H1 (cell line): ENCODE measurements around the gene INCENP. TPM values are rescaled to one million over a fixed set of nuclear protein-coding genes. Genes with fewer than 3 reads are reported as not detected.

Experiments used
- CTCF ChIA-PET: fragments of 300-600 bp; sonication (Branson Sonifier 250); formaldehyde crosslinking; loops from one replicate; lab custom pipeline; 2021; ENCODE audit not compliant: partially characterized antibody; lab: Charles Lee
- POLR2A ChIA-PET: fragments of 300-600 bp; sonication (Branson Sonifier 250); formaldehyde crosslinking; loops from one replicate; lab custom pipeline; 2021; ENCODE audit warnings: inconsistent platforms; ENCODE audit not compliant: partially characterized antibody; lab: Charles Lee
- DNase-seq, 2 experiments: peaks; one replicate each; pipeline versions ENCODE4 v3.0.0 to v3.0.0-alpha.2; 2010 to 2022; ENCODE audit warnings: low spot score in 2 of 2, low read depth in 1 of 2, mixed read lengths in 1 of 2
- FAIRE-seq: peaks from 2 replicates; lab custom pipeline; 2011; peaks lifted over from hg19 to GRCh38; lab: Jason Lieb, UNC
- H2AFZ ChIP-seq: 2 replicates; pipeline ENCODE4 v1.8.1; 2012; ENCODE audit warnings: low read length, inconsistent platforms
- H2AK5ac ChIP-seq: 2 replicates; pipeline ENCODE4 v1.6.1; 2013; ENCODE audit warnings: low read depth, low read length
- H2BK120ac ChIP-seq: replicated peaks from 2 replicates; pipeline ENCODE3; 2013; ENCODE audit warnings: low read depth, low read length, inconsistent platforms
- H2BK12ac ChIP-seq: 2 replicates; pipeline ENCODE4 v1.6.1; 2013; ENCODE audit warnings: low read depth, low read length
- H2BK15ac ChIP-seq: 2 replicates; pipeline ENCODE4 v1.6.1; 2013; ENCODE audit warnings: low read length
- H2BK20ac ChIP-seq: 2 replicates; pipeline ENCODE4 v1.6.1; 2013; ENCODE audit warnings: low read length
- H2BK5ac ChIP-seq: 2 replicates; pipeline ENCODE4 v1.6.1; 2013; ENCODE audit warnings: low read depth, low read length
- H3K14ac ChIP-seq: 2 replicates; pipeline ENCODE4 v1.6.1; 2013; ENCODE audit warnings: inconsistent platforms; ENCODE audit not compliant: insufficient read length
- H3K18ac ChIP-seq: 2 replicates; pipeline ENCODE4 v1.6.1; 2013; ENCODE audit warnings: low read length; ENCODE audit errors: extremely low read depth
- H3K23ac ChIP-seq: 2 replicates; pipeline ENCODE4 v1.6.1; 2013; ENCODE audit warnings: inconsistent platforms; ENCODE audit not compliant: insufficient read length
- H3K23me2 ChIP-seq: 2 replicates; pipeline ENCODE4 v1.6.1; 2013; ENCODE audit warnings: low read depth, low read length
- H3K27ac ChIP-seq: 2 replicates; pipeline ENCODE4 v1.6.1; 2011; ENCODE audit warnings: low read depth, low read length, inconsistent platforms
- H3K27me3 ChIP-seq, 4 experiments: replicated peaks in 1 of 4; 1 replicate in 1 of 4; 2 replicates in 3 of 4; pipeline versions ENCODE4 v1.6.1 to v1.8.1; 2011 to 2013; ENCODE audit warnings: low read length in 3 of 4, mild to moderate bottlenecking in 3 of 4, inconsistent platforms in 2 of 4, mixed read lengths in 2 of 4, moderate library complexity in 1 of 4; ENCODE audit not compliant: control insufficient read depth in 3 of 4, insufficient read depth in 3 of 4; ENCODE audit errors: extremely low read depth in 1 of 4
- H3K36me3 ChIP-seq, 4 experiments: 2 replicates each; pipeline versions ENCODE4 v1.6.1 to v1.8.1; 2011 to 2013; ENCODE audit warnings: mild to moderate bottlenecking in 4 of 4, low read length in 3 of 4, moderate library complexity in 2 of 4, control low read depth in 1 of 4, inconsistent platforms in 1 of 4; ENCODE audit not compliant: insufficient read depth in 4 of 4, control insufficient read depth in 2 of 4
- H3K4ac ChIP-seq: replicated peaks from 2 replicates; pipeline ENCODE3; 2013; ENCODE audit warnings: low read length, low read depth, mixed read lengths, inconsistent platforms; ENCODE audit not compliant: insufficient read length
- H3K4me1 ChIP-seq, 4 experiments: replicated peaks in 1 of 4; 1 replicate in 1 of 4; 2 replicates in 3 of 4; pipeline versions ENCODE4 v1.6.1 to v1.8.1; 2011 to 2013; ENCODE audit warnings: low read length in 3 of 4, inconsistent platforms in 2 of 4, mixed read lengths in 1 of 4; ENCODE audit not compliant: insufficient read depth in 4 of 4, control insufficient read depth in 3 of 4
- H3K4me2 ChIP-seq, 2 experiments: 2 replicates each; pipeline versions ENCODE4 v1.6.1 to v1.8.1; 2011 to 2013; ENCODE audit warnings: low read depth in 2 of 2, low read length in 2 of 2, control low read depth in 1 of 2, inconsistent platforms in 1 of 2, mild to moderate bottlenecking in 1 of 2; ENCODE audit not compliant: insufficient read depth in 1 of 2
- H3K4me3 ChIP-seq, 4 experiments: fragments of 200-600, 300-600 bp in 1 of 4; sonication (generic), shearing (Covaris generic), sonication (Bioruptor Twin) in 1 of 4; 2 replicates each; pipeline versions ENCODE4 v1.5.1 to v1.8.1; 2011 to 2016; ENCODE audit warnings: low read length in 4 of 4, low read depth in 3 of 4, control low read depth in 2 of 4, inconsistent platforms in 2 of 4, mild to moderate bottlenecking in 2 of 4, mixed read lengths in 1 of 4, moderate library complexity in 1 of 4; ENCODE audit not compliant: insufficient read depth in 2 of 4; ENCODE audit errors: extremely low read depth in 1 of 4
- H3K56ac ChIP-seq: replicated peaks from 2 replicates; pipeline ENCODE3; 2013; ENCODE audit warnings: low read depth, mild to moderate bottlenecking, mixed read lengths, low read length, inconsistent platforms; ENCODE audit not compliant: insufficient read length
- H3K79me1 ChIP-seq: 2 replicates; pipeline ENCODE4 v1.6.1; 2013; ENCODE audit warnings: low read depth, low read length, control low read depth
- H3K79me2 ChIP-seq, 2 experiments: 2 replicates each; pipeline versions ENCODE4 v1.6.1 to v1.8.1; 2012 to 2013; ENCODE audit warnings: low read length in 2 of 2, mild to moderate bottlenecking in 2 of 2, inconsistent platforms in 1 of 2; ENCODE audit not compliant: insufficient read depth in 2 of 2, control insufficient read depth in 1 of 2
- H3K9ac ChIP-seq, 4 experiments: replicated peaks in 1 of 4; 1 replicate in 1 of 4; 2 replicates in 3 of 4; pipeline versions ENCODE4 v1.6.1 to v1.8.1; 2011 to 2013; ENCODE audit warnings: low read depth in 3 of 4, low read length in 3 of 4, control low read depth in 2 of 4, mild to moderate bottlenecking in 2 of 4, moderate library complexity in 2 of 4, inconsistent platforms in 1 of 4; ENCODE audit errors: extremely low read depth in 1 of 4
- H3K9me3 ChIP-seq, 2 experiments: 2 replicates each; pipeline versions ENCODE4 v1.6.1 to v1.8.1; 2012 to 2013; ENCODE audit warnings: mild to moderate bottlenecking in 2 of 2, moderate library complexity in 2 of 2, control low read depth in 1 of 2, inconsistent platforms in 1 of 2, low read depth in 1 of 2, low read length in 1 of 2, mixed read lengths in 1 of 2; ENCODE audit not compliant: insufficient read depth in 2 of 2
- H4K20me1 ChIP-seq, 2 experiments: replicated peaks in 1 of 2; 2 replicates each; pipeline versions ENCODE3 to v1.8.1; 2011 to 2013; ENCODE audit warnings: inconsistent platforms in 2 of 2, low read length in 2 of 2, mild to moderate bottlenecking in 1 of 2; ENCODE audit not compliant: insufficient read depth in 2 of 2, control insufficient read depth in 1 of 2
- H4K5ac ChIP-seq: 2 replicates; pipeline ENCODE4 v1.6.1; 2013; ENCODE audit warnings: low read length, low read depth, mixed read lengths, inconsistent platforms; ENCODE audit not compliant: insufficient read length
- H4K8ac ChIP-seq: 2 replicates; pipeline ENCODE4 v1.8.0; 2013; ENCODE audit warnings: mild to moderate bottlenecking, moderate library complexity, low read length, inconsistent platforms; ENCODE audit not compliant: insufficient read depth; ENCODE audit errors: extremely low read depth
- H4K91ac ChIP-seq: replicated peaks from 2 replicates; pipeline ENCODE3; 2013; ENCODE audit warnings: low read length, mixed read lengths, inconsistent platforms; ENCODE audit not compliant: insufficient read length
- ASH2L ChIP-seq: fragments of 200-600, 300-600 bp; sonication (generic); IDR thresholded peaks from one replicate; pipeline ENCODE4 v1.7.1; 2017; ENCODE audit warnings: low read length
- BRCA1 ChIP-seq: IDR thresholded peaks from 2 replicates; pipeline ENCODE4 v1.6.1; 2012; ENCODE audit warnings: low read depth, low read length, improper control_type of control experiment
- CHD2 ChIP-seq: IDR thresholded peaks from 2 replicates; pipeline ENCODE4 v1.6.1; 2012; ENCODE audit warnings: low read length, improper control_type of control experiment
- CTBP2 ChIP-seq: IDR thresholded peaks from 2 replicates; pipeline ENCODE4 v1.7.0; 2011; ENCODE audit warnings: borderline replicate concordance, mild to moderate bottlenecking, moderate library complexity, mixed read lengths, low read length; ENCODE audit not compliant: insufficient read depth, insufficient read length
- EGR1 ChIP-seq: IDR thresholded peaks from 2 replicates; pipeline ENCODE4 v1.6.1; 2011; ENCODE audit warnings: low read depth, low read length, borderline replicate concordance
- GABPA ChIP-seq: IDR thresholded peaks from 2 replicates; pipeline ENCODE4 v1.6.1; 2011; ENCODE audit warnings: mild to moderate bottlenecking, low read length, moderate library complexity, borderline replicate concordance; ENCODE audit not compliant: insufficient read depth
- PHF8 ChIP-seq: fragments of 200-600 bp; sonication (generic); conservative IDR thresholded peaks from 2 replicates; pipeline ENCODE4 v1.7.1; 2012; ENCODE audit warnings: low read depth, mild to moderate bottlenecking, inconsistent platforms, low read length, moderate library complexity
- RAD21 ChIP-seq, 2 experiments: IDR thresholded peaks in 1 of 2; conservative IDR thresholded peaks in 1 of 2; 2 replicates each; pipeline ENCODE4 v1.6.1; 2011; ENCODE audit warnings: low read depth in 2 of 2, low read length in 2 of 2, improper control_type of control experiment in 1 of 2, inconsistent platforms in 1 of 2, mild to moderate bottlenecking in 1 of 2, moderate library complexity in 1 of 2
- RXRA ChIP-seq: IDR thresholded peaks from 2 replicates; pipeline ENCODE4 v1.6.1; 2011; ENCODE audit warnings: low read depth, mild to moderate bottlenecking, low read length, moderate library complexity; ENCODE audit not compliant: insufficient read depth
- SAP30 ChIP-seq: fragments of 300-600 bp; sonication (generic); IDR thresholded peaks from 2 replicates; pipeline ENCODE4 v1.7.1; 2012; ENCODE audit warnings: low read length, moderate library complexity, mild to moderate bottlenecking, inconsistent platforms; ENCODE audit not compliant: insufficient read depth, insufficient replicate concordance
- TAF7 ChIP-seq: optimal IDR thresholded peaks from 2 replicates; pipeline ENCODE3; 2011; ENCODE audit warnings: low read depth, mild to moderate bottlenecking, inconsistent platforms, low read length, moderate library complexity, borderline replicate concordance
- TEAD4 ChIP-seq: IDR thresholded peaks from 2 replicates; pipeline ENCODE4 v1.6.1; 2012; ENCODE audit warnings: low read depth, low read length, inconsistent platforms, mixed read lengths
- WGBS, 2 experiments: shearing (Covaris generic) in 1 of 2; methylation state at CpG; one replicate each; pipeline versions ENCODE4 v1.1.6 to v1.1.7; 2013 to 2015; ENCODE audit warnings: low lambda C conversion rate in 2 of 2, mixed read lengths in 2 of 2, inconsistent platforms in 1 of 2, low coverage in 1 of 2, missing lambda C conversion rate in 1 of 2; ENCODE audit not compliant: insufficient replicate concordance in 2 of 2, insufficient coverage in 1 of 2, insufficient read length in 1 of 2; ENCODE audit errors: extremely low coverage in 1 of 2, missing lambda C conversion rate in 1 of 2; 5-methylcytosine and 5-hydroxymethylcytosine counted together
- polyA plus RNA-seq, 7 experiments: library from polyadenylated mRNA; depleted of rRNA in 3 of 7; stranded (reverse) in 5 of 7; unstranded in 2 of 7; fragments of >200 nt in 5 of 7; fragments of 200-250 nt in 2 of 7; gene quantifications; 1 replicate in 5 of 7; 2 replicates in 1 of 7; 4 replicates in 1 of 7; pipeline versions ENCODE4 v1.2.1 to v1.2.3, GENCODE V29; 2011 to 2013; ENCODE audit warnings: missing spikeins in 2 of 7, mixed read lengths in 2 of 7
- total RNA-seq: library from RNA; stranded (reverse); fragmentation: NEBNext Ultra II Directional; extraction: Animal tissue kit (Norgen Biotek cat#: 25700); gene quantifications from 2 replicates; pipeline ENCODE4 v1.2.1, GENCODE V29; 2021
- TF ChIP-seq, protein P1 (sequence below): IDR thresholded peaks from 2 replicates; pipeline ENCODE4 v1.6.1; 2012; ENCODE audit warnings: inconsistent platforms

INCENP gene
- total and polyA plus RNA-seq, 2 of the 8 experiments (the other 6 are each of a cell fraction or from before 2014, with no cell fraction given), result 25.4 to 132 TPM

DNA sequence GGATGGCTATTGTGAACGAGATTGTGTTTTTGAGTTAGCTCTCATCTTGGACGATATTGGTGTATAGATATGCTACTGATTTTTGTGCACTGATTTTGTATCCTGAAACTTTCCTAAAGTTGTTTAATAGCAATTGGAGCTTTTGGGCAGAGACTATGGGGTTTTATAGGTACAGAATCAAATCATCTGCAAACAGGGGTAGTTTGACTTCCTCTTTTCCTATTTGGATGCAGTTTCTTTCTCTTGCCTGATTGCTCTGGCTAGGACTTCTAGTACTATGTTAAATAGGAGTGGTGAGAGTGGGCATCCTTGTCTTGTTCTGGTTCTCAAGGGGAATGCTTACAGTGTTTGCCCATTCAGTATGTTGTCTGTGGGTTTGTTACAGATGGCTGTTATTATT, 57.3 kb downstream of the INCENP start:
- Histone ChIP-seq H3K9ac (no peak overlapping the region), H3K23ac (no peak overlapping the region), H2BK5ac (no peak overlapping the region), H4K5ac (no peak overlapping the region), H2BK15ac (no peak overlapping the region), H3K56ac (no peak overlapping the region), H3K27me3 (no peaks in the 10 kb centered on the region), H3K14ac (no peak overlapping the region), H3K79me1 (no peaks in the 10 kb centered on the region), H3K36me3 (no peaks in the 10 kb centered on the region), H2AK5ac (no peak overlapping the region), H3K9me3 (no peaks in the 10 kb centered on the region), H2BK120ac (no peak overlapping the region), H3K4ac (no peak overlapping the region), H3K23me2 (no peaks in the 10 kb centered on the region), H3K4me3 (no peak overlapping the region), H3K4me2 (no peak overlapping the region), H3K79me2 (no peaks in the 10 kb centered on the region), H3K4me1 (no peaks in the 10 kb centered on the region), H4K91ac (no peak overlapping the region), H2BK20ac (no peak overlapping the region), H4K20me1 (no peaks in the 10 kb centered on the region), H4K8ac (no peak overlapping the region), H3K18ac (no peak overlapping the region), H3K27ac (no peak overlapping the region), H2AFZ (no peak overlapping the region), H2BK12ac (no peak overlapping the region)
- FAIRE-seq (no peak), DNase-seq (no peak)
- CTCF ChIA-PET, result interaction anchor here (1.7 kb wide), 1 partner anchor 9 kb away, joined by 11 read pairs; no protein-coding TSS in a partner anchor
- POLR2A ChIA-PET, result no interaction called here
- 96% methylated on average over 2 of the region's 2 CpGs; no CpG with 5 or more reads in 1 of the 2 experiments for WGBS, 2 experiments
- TF ChIP-seq CTBP2 (no peak), RXRA (no peak), SAP30 (no peak), RAD21 (IDR thresholded peaks at IDR 0.05 in 1 of 2, conservative IDR thresholded peaks at IDR 0.05 in 1 of 2; ENCODE audit: low read depth in 2 of 2, low read length in 2 of 2) (no peak), GABPA (no peak), TEAD4 (no peak), EGR1 (no peak), PHF8 (no peak), CHD2 (no peak), BRCA1 (no peak), TAF7 (no peak), ASH2L (no peak)
- TF ChIP-seq, protein P1, sequence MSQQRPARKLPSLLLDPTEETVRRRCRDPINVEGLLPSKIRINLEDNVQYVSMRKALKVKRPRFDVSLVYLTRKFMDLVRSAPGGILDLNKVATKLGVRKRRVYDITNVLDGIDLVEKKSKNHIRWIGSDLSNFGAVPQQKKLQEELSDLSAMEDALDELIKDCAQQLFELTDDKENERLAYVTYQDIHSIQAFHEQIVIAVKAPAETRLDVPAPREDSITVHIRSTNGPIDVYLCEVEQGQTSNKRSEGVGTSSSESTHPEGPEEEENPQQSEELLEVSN, result no peak
